Gastroesophageal sphincter (tissue), 3 donors: ENCODE results near the gene IFT80.
"Not testable (repeated sequence)": the region's sequence is repeated elsewhere in the genome, so short reads cannot be mapped to it uniquely, and the experiment has no call there.

Experiments used
- CTCF ChIP-seq, 4 experiments: fragments of 200-600 bp in 2 of 4; fragments of 450-650 bp in 2 of 4; sonication (generic) in 1 of 4; IDR thresholded peaks; one replicate each; pipeline ENCODE4 v1.5.1; 2017 to 2019; ENCODE audit warnings: antibody characterized with exemption in 4 of 4, mild to moderate bottlenecking in 2 of 4, moderate library complexity in 2 of 4
- EP300 ChIP-seq: sonication (generic); formaldehyde crosslinking; IDR thresholded peaks from one replicate; pipeline ENCODE4 v1.6.1; 2017; ENCODE audit warnings: antibody characterized with exemption, mild to moderate bottlenecking
- POLR2A ChIP-seq, 2 donors: fragments of 450-650 bp; IDR thresholded peaks; one replicate each; pipeline ENCODE4 v1.6.1; 2017; ENCODE audit warnings: antibody characterized with exemption in 2 of 2, mild to moderate bottlenecking in 2 of 2, moderate library complexity in 1 of 2
- POLR2AphosphoS5 ChIP-seq: sonication (generic); formaldehyde crosslinking; IDR thresholded peaks from one replicate; pipeline ENCODE4 v1.6.1; 2017; ENCODE audit warnings: antibody characterized with exemption

GRCh38 chr3:160326286-160326685, 72.7 kb downstream of the IFT80 start:
- not testable (repeated sequence) for TF ChIP-seq CTCF (IDR thresholded peaks at IDR 0.05); POLR2A (IDR thresholded peaks at IDR 0.05); EP300; POLR2AphosphoS5
